Testis (tissue), 2 donors: ENCODE measurements around the gene CCDC144A.
"Not testable (repeated sequence)": the region's sequence is repeated elsewhere in the genome, so short reads cannot be mapped to it uniquely, and the experiment has no call there.

Source experiments
- CTCF ChIP-seq, 3 experiments: fragments of 450-650 bp in 2 of 3; fragments of 200-600 bp in 1 of 3; sonication (generic) in 1 of 3; IDR thresholded peaks; one replicate each; pipeline ENCODE4 v1.5.1; 2016 to 2019; ENCODE audit warnings: antibody characterized with exemption in 3 of 3, mild to moderate bottlenecking in 2 of 3, moderate library complexity in 1 of 3
- POLR2A ChIP-seq: fragments of 450-650 bp; IDR thresholded peaks from one replicate; pipeline ENCODE4 v1.6.1; 2017; ENCODE audit warnings: antibody characterized with exemption, mild to moderate bottlenecking, moderate library complexity

GRCh38 chr17:16806599-16806998 is 116.6 kb downstream of the CCDC144A start:
- TF ChIP-seq CTCF (IDR thresholded peaks at IDR 0.05); POLR2A: not testable (repeated sequence)
